ENCODE data around the gene FOXP1.
"Not testable (repeated sequence)": the region's sequence is repeated elsewhere in the genome, so short reads cannot be mapped to it uniquely, and the experiment has no call there.

The FOXP1 gene

DNA sequence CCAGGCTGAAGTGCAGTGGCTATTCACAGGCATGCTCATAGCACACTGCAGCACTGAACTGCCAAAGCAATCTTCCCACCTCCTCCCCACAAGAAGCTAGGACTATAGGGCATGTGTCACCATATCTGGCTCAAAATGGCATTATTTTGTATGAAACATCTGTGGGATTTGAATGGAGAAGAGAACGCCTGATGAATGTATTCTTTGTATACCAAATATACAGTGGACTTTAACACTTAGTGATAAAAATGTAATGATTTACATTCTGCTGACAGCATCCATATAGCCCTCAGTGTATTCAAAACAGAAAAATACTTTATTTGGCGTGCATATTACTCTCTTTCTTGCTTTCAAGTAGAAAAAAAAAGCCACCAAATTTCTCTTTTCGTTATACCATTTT is 257.8 kb downstream of the FOXP1 start:
- TF ChIP-seq TAF1 (IDR thresholded peaks at IDR 0.05; ENCODE audit: borderline replicate concordance, low read depth, low read length) (no peak), POLR2AphosphoS5 (IDR thresholded peaks at IDR 0.05; ENCODE audit: low read depth, low read length) (no peak), POLR2A (IDR thresholded peaks at IDR 0.05; ENCODE audit: low read depth, low read length) (no peak)
- FAIRE-seq: no peak
- no peak for DNase-seq (ENCODE audit: insufficient read length)

DNA sequence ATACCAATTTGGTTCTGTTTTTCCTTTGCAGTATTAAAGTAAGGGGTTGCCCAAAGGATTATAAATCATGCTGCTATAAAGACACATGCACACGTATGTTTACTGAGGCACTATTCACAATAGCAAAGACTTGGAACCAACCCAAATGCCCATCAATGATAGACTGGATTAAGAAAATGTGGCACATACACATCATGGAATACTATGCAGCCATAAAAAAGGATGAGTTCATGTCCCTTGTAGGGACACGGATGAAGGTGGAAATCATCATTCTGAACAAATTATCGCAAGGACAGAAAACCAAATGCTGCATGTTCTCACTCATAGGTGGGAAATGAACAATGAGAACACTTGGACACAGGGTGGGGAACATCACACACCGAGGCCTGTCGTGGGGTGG is 259.3 kb downstream of the FOXP1 start:
- FAIRE-seq; DNase-seq (ENCODE audit: insufficient read length): not testable (repeated sequence)

GRCh38 chr3:71323558-71323957 is 260.0 kb downstream of the FOXP1 start:
- FAIRE-seq (no peak), DNase-seq (ENCODE audit: insufficient read length) (no peak)
- no peak for TF ChIP-seq POLR2AphosphoS5 (IDR thresholded peaks at IDR 0.05; ENCODE audit: low read depth, low read length)
- no peak for TF ChIP-seq POLR2A (IDR thresholded peaks at IDR 0.05; ENCODE audit: low read depth, low read length)
- TF ChIP-seq TAF1 (IDR thresholded peaks at IDR 0.05; ENCODE audit: borderline replicate concordance, low read depth, low read length): no peak

DNA sequence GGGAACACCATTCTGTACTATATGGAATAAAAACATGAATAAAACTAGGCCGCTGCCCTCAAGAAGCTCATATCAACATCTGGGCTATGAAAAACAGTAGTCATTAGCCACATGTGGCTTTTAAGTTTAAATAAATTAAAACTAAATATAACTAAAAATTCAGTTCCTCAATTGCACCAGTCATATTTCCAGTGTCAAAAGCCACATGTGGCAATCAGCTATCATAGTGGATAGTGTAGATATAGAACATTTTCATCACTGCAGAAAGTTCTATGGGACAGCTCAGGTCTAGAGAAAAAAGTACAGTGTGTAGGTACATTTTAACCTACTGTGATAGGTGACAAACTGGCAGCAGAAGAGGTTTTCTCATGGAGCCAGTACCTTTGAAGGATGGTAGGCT is 261.4 kb downstream of the FOXP1 start:
- FAIRE-seq (no peak), DNase-seq (ENCODE audit: insufficient read length) (no peak)
- TF ChIP-seq POLR2A (IDR thresholded peaks at IDR 0.05; ENCODE audit: low read depth, low read length) (no peak), TAF1 (IDR thresholded peaks at IDR 0.05; ENCODE audit: borderline replicate concordance, low read depth, low read length) (no peak), POLR2AphosphoS5 (IDR thresholded peaks at IDR 0.05; ENCODE audit: low read depth, low read length) (no peak)

- FAIRE-seq: no peak
- TF ChIP-seq POLR2A (IDR thresholded peaks at IDR 0.05; ENCODE audit: low read depth, low read length) (no peak), TAF1 (IDR thresholded peaks at IDR 0.05; ENCODE audit: borderline replicate concordance, low read depth, low read length) (no peak), POLR2AphosphoS5 (IDR thresholded peaks at IDR 0.05; ENCODE audit: low read depth, low read length) (no peak)
- DNase-seq (ENCODE audit: insufficient read length): no peak
Measured at GRCh38 chr3:71319771-71320170, 263.8 kb downstream of the FOXP1 start.

DNA sequence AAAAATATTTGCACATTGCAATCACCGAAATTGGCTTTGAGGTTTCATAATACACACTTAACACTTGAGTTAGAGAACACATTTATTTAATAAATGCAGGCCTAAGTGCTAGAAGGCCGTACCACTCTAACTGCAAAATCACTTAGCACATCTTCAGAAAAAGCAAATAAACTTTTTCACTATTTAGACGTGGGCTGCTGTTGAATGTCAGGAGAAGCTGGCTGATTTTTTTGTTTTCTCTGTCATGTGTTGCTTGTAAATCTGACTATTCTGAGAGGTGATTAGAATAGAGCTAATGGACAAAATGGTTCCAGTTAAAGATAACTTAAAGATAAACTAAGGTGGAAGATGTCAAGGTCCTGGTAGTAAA is 265.1 kb downstream of the FOXP1 start:
- DNase-seq (ENCODE audit: insufficient read length) (no peak), FAIRE-seq (no peak)
- TF ChIP-seq POLR2AphosphoS5 (IDR thresholded peaks at IDR 0.05; ENCODE audit: low read depth, low read length) (no peak), POLR2A (IDR thresholded peaks at IDR 0.05; ENCODE audit: low read depth, low read length) (no peak), TAF1 (IDR thresholded peaks at IDR 0.05; ENCODE audit: borderline replicate concordance, low read depth, low read length) (no peak)

DNA sequence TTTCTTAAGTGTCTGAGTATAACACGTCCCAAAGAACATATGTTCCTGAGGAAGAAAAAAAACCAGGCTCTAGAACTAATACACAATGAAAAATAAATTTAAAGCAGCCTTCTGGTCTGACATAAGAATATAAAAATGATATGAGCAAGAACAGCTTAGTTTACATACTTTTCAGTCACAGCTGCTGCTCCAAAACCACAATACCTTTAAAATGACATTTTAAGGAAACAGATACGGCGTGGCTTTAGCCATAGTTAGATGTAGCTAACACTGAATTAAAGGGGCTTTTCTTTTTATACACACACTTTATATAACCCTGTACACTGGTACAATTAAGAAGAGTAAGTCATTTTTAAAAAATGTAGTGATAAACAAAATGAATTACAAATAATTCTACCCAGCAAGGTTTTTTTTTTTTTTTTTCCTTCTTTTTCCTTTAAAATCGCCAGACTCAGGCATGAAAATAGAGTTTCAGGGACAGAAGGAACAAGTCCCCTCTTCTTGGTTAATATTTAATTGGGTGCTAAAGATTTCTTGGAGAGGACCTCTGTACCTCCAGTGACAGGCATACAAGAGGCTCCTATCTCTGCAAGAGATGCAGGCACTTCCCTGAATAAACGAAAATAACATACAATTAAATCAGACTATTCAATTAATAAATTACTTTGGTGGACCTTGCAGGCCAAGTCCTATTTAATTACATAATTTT is 265.6 kb downstream of the FOXP1 start:
- TF ChIP-seq TAF1 (IDR thresholded peaks at IDR 0.05; ENCODE audit: borderline replicate concordance, low read depth, low read length): no peak
- TF ChIP-seq POLR2AphosphoS5 (IDR thresholded peaks at IDR 0.05; ENCODE audit: low read depth, low read length): no peak
- no peak for TF ChIP-seq POLR2A (IDR thresholded peaks at IDR 0.05; ENCODE audit: low read depth, low read length)
- FAIRE-seq (no peak), DNase-seq (ENCODE audit: insufficient read length) (no peak)

GRCh38 chr3:71317140-71317539 is 266.4 kb downstream of the FOXP1 start:
- no peak for TF ChIP-seq TAF1 (IDR thresholded peaks at IDR 0.05; ENCODE audit: borderline replicate concordance, low read depth, low read length)
- DNase-seq (ENCODE audit: insufficient read length) (no peak), FAIRE-seq (no peak)

GRCh38 chr3:71316066-71316777 is 267.3 kb downstream of the FOXP1 start:
- DNase-seq (ENCODE audit: insufficient read length) (no peak), FAIRE-seq (no peak)
- no peak for TF ChIP-seq POLR2A (IDR thresholded peaks at IDR 0.05; ENCODE audit: low read depth, low read length)
- no peak for TF ChIP-seq POLR2AphosphoS5 (IDR thresholded peaks at IDR 0.05; ENCODE audit: low read depth, low read length)
- no peak for TF ChIP-seq TAF1 (IDR thresholded peaks at IDR 0.05; ENCODE audit: borderline replicate concordance, low read depth, low read length)

DNA sequence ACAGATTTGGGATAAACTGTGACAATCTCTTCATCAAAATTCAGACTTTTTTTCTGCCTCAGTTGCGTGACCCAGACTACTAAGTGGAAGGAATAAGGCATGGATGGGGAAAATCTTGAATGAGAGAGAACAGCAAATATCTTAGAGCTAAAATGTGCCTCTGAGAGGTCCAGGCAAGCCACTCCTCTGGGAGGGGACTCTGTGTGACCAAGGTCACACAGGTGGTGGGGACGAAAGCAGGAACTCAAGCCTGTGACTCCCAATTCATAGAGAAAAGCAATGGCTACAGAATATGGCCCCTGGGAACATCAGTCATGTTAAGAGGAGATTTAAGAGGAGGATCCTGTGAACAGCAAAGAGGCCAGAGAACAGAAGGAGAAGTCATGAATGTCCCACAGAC is 268.1 kb downstream of the FOXP1 start:
- FAIRE-seq (no peak), DNase-seq (ENCODE audit: insufficient read length) (no peak)
- TF ChIP-seq POLR2A (IDR thresholded peaks at IDR 0.05; ENCODE audit: low read depth, low read length): no peak
- TF ChIP-seq POLR2AphosphoS5 (IDR thresholded peaks at IDR 0.05; ENCODE audit: low read depth, low read length): no peak
- TF ChIP-seq TAF1 (IDR thresholded peaks at IDR 0.05; ENCODE audit: borderline replicate concordance, low read depth, low read length): no peak

GRCh38 chr3:71313844-71314243 is 269.7 kb downstream of the FOXP1 start:
- DNase-seq (ENCODE audit: insufficient read length): no peak
- no peak for FAIRE-seq
- TF ChIP-seq TAF1 (IDR thresholded peaks at IDR 0.05; ENCODE audit: borderline replicate concordance, low read depth, low read length) (no peak), POLR2A (IDR thresholded peaks at IDR 0.05; ENCODE audit: low read depth, low read length) (no peak), POLR2AphosphoS5 (IDR thresholded peaks at IDR 0.05; ENCODE audit: low read depth, low read length) (no peak)

GRCh38 chr3:71312461-71312860 is 271.1 kb downstream of the FOXP1 start:
- TF ChIP-seq POLR2AphosphoS5 (IDR thresholded peaks at IDR 0.05; ENCODE audit: low read depth, low read length) (no peak), POLR2A (IDR thresholded peaks at IDR 0.05; ENCODE audit: low read depth, low read length) (no peak), TAF1 (IDR thresholded peaks at IDR 0.05; ENCODE audit: borderline replicate concordance, low read depth, low read length) (no peak)
- DNase-seq (ENCODE audit: insufficient read length) (no peak), FAIRE-seq (no peak)

All from GM12892 (cell line).